Superior temporal gyrus (tissue), 1 donor: ENCODE measurements around the gene HECTD4.

Experiments
- DNase-seq: peaks from one replicate; pipeline ENCODE4 v3.0.0-alpha.2; 2016; ENCODE audit errors: extremely low spot score

Gene HECTD4

GRCh38 chr12:112179341-112179740 lies 202.9 kb downstream of the HECTD4 start:
- no peak for DNase-seq

- no peak for DNase-seq
These were observed 203.4 kb downstream of the HECTD4 start for GRCh38 chr12:112178796-112179195.

- no peak for DNase-seq
These were observed 205.8 kb downstream of the HECTD4 start for GRCh38 chr12:112176321-112177010.

GRCh38 chr12:112175361-112176155 lies 206.7 kb downstream of the HECTD4 start:
- no peak for DNase-seq

- DNase-seq, result no peak
These were observed 209.5 kb downstream of the HECTD4 start for GRCh38 chr12:112172556-112173324.

DNA sequence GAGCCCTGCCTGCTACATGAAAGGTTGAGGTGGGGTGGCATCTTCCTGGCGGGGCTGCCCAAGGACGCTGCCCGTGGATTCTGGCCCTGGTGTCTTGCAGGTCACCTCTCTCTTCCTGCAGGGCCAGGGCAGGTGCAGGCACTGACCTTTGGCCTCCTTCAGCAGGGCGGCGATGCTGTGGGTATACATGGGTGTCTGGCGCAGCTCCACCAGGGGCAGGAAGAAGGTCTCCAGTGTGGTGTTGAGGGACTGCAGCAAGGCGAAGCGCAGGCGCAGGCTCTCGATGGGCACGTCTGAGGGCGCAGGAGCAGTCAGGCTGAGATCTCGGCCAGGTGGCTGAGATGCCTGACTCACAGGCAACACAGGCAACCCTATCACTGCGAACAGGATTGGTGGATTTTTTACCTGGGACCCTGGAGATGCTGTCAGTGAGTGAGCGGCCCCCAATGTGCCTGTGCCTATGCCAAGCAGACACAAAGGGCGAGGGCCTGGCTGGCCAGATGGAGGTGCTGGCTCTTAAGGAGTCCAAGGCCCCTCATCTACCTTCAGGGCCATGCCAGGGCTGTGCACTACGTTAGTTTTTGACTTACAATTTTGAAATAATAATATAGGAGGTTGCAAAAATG lies 211.1 kb downstream of the HECTD4 start:
- no peak for DNase-seq

DNA sequence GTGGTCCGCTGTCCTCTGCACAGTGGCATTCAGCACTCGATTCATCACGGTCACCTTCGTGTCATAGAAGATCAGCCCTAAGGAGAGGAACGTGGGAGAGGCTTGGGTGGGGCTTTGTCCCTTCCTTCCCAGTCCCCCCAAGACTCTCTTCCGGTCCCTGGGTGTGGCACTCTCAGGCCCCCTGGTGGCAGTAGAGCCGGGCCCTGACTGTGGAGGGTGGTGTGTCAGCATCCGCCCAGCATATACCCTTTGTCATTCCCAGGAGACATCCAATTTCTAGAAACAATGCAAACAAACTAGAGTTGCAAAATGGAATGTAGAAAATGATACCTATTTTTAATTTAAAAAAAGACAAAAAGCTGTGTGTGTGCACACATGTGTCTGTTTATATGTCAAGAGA lies 211.9 kb downstream of the HECTD4 start:
- DNase-seq, result no peak

- no peak for DNase-seq
These were observed 212.3 kb downstream of the HECTD4 start for GRCh38 chr12:112169966-112170365.

DNA sequence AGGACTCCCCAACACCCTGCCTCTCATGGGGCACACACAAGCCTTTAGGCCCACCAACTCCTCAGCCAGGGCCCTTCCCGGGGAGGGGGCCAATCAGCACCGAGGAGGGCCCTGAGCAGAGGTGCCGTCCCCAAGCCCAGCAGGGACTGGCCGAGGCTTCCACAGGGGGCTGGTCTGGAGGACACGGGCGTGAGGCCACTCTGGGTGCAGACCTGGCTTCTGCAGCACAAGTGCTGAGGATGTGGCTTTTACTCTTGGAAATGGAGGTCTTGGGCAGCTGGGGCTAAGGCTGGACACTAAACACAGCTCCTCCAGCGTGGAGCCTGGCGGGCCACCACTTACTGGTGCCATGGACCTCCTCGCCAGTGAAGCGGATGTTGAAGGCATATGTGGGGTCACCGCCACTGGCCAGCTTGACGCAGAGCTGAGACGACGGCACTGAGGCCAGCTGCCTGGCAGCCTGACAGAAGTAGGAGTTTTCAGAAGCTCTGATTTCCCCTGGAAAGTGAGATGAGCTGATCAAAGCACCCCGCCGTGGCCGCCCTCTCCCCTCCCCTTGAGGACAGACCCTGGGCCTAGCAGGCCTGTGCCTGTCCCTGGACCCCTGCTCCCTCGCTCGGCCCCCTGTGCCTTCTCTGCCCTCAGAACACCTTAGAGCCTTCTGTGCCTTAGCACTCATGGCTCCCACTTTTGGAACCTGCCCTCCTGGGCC lies 212.9 kb downstream of the HECTD4 start:
- no peak for DNase-seq

- no peak for DNase-seq
These were observed 213.7 kb downstream of the HECTD4 start for GRCh38 chr12:112168561-112168971.

DNA sequence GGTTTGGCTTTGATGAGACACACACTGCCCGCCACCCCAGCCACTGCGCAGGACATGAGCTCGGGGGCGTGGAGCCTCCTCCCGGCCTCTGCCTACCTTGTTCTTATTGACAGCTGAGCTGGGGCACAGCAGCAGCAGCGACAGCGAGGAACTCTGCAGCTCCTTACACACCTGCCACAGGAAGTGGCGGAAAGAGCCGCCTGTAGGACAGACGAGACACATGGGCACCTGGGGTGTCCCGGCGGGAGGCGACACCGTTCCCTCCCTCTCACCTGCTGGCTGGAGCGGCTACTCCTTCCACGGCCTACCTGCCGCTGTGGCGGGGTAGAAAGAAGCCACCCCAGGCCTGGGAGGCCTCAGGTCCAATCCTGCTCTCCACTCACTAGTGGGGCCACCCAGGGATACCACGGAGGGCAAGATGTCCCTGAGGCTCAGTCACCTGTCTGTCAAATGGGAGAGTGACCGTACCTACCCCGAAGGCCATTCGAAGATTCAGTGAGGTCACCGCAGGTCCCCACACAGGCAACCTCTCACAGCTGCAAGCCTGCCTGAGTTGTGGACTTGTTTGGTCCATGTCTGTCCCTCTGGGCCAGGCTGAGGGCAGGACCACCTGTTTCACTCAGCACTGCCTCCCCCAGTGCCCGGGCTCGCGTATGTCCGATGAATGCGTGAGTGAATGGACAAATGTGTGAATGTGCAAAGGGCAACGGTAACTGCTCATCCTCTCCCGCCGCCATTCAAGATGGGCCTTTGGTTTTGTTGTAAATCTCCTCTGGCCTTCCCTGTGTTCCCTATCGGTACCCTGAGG lies 214.3 kb downstream of the HECTD4 start:
- no peak for DNase-seq

DNA sequence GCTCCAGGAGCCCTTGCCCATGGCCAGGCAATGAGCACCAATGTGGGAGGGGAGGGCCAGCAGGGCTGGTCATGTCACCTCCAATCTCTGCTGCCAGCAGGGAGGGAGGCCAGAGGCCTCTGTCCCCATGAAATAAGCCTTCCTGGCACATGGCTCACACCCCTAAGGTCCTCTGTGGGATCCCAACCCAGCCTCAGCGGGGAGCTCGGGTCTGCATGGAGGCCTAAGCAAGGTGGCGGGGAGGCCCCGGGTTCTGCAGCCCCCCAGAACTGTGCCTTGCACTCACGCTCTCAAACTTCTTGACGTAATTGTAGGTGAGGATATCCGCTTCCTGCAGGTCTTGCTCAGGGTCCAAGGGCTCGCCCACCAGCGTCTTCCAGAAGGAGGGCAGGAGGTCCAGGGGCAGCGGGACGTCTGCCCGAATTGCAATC lies 215.2 kb downstream of the HECTD4 start:
- DNase-seq, result no peak

GRCh38 chr12:112166051-112167015 lies 215.9 kb downstream of the HECTD4 start:
- DNase-seq, result no peak

- no peak for DNase-seq
These were observed 216.6 kb downstream of the HECTD4 start for GRCh38 chr12:112165624-112166023.

- no peak for DNase-seq
These were observed 218.1 kb downstream of the HECTD4 start for GRCh38 chr12:112164011-112164660.

DNA sequence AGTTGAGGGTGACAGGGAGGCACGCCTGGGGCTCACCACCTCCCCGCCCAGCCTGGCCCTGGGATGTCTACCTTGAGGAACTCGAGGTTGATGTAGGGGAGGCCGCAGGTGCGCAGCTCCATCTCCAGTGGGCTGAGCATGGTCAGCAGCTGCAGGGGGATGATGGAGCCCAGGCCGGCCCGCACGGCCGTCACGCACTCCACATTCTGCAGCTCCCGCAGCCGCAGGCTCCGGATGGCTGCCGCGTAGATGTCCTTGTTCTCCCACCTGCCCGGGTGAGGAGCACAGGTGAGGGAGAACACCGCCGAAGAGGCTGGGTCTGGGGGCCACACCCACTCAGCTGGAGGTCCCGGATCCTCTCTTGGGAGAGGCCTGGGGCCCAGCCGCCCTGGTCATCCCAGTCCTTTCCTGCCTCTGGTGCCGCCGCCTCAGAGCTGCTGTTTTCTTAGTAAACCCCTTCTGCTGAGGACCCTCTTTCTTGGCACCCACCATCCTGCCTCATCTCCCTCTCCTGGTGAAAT lies 218.7 kb downstream of the HECTD4 start:
- no peak for DNase-seq

GRCh38 chr12:112163056-112163455 lies 219.2 kb downstream of the HECTD4 start:
- no peak for DNase-seq

DNA sequence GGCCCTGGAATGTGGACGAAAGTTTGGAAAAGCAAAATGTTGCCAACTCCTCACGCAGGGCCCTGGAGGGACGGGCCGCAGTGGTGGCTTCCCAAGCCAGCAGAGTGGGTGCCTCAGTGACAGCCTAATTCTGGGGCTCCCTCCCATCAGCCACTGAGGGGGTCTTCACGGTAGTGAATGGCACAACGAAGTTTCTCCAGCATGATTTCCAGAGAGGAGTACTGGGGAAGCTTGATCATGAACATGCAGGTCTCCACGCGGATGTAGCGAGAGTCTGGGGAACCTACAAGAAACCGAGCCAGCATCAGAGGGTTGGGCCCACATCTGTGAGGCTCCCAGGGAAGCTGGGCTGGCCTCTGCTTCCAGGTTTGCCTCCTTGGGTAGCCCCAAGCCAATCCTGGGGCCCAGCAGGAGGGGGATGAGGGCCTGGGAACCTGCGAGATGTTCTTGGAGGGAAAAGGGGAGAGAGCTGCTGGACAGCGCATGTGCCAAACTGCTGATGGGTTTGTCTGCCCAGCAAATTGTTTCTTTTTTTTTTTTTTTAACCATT lies 219.9 kb downstream of the HECTD4 start:
- no peak for DNase-seq
